Fibroblast of lung (primary cell): ENCODE measurements around the gene OXSR1.

Source experiments
- EZH2 ChIP-seq: IDR thresholded peaks from 2 replicates; pipeline ENCODE4 v1.5.1; 2012; ENCODE audit warnings: low read length, control low read depth, mild to moderate bottlenecking; ENCODE audit errors: missing control alignments
- TF ChIP-seq, protein P1 (sequence below), 2 donors: IDR thresholded peaks in 1 of 2; conservative IDR thresholded peaks in 1 of 2; 1 replicate in 1 of 2; 2 replicates in 1 of 2; pipeline ENCODE4 v1.5.1; 2011 to 2012; ENCODE audit warnings: low read length in 2 of 2, control low read depth in 1 of 2, inconsistent platforms in 1 of 2, low read depth in 1 of 2, mild to moderate bottlenecking in 1 of 2

DNA sequence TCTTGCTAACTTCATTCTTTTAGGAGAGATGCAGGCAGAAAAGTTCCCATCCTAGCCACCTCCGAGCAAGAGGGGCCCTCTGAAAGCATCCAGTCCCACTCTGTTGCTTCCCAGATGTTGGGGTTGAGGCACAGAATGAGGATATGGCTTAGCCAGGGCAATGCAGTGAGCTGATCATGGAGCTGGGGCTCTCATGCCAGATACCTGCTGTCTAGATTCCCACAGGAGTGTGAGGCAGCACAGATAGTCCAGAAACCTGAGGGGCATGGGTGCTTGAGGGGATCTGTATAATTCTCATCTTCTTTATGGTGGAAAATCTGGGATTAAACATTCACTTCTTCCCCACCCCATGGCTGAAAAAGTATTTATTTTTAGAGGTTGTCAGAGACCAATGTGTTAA is 101.5 kb downstream of the OXSR1 start:
- TF ChIP-seq, protein P1, sequence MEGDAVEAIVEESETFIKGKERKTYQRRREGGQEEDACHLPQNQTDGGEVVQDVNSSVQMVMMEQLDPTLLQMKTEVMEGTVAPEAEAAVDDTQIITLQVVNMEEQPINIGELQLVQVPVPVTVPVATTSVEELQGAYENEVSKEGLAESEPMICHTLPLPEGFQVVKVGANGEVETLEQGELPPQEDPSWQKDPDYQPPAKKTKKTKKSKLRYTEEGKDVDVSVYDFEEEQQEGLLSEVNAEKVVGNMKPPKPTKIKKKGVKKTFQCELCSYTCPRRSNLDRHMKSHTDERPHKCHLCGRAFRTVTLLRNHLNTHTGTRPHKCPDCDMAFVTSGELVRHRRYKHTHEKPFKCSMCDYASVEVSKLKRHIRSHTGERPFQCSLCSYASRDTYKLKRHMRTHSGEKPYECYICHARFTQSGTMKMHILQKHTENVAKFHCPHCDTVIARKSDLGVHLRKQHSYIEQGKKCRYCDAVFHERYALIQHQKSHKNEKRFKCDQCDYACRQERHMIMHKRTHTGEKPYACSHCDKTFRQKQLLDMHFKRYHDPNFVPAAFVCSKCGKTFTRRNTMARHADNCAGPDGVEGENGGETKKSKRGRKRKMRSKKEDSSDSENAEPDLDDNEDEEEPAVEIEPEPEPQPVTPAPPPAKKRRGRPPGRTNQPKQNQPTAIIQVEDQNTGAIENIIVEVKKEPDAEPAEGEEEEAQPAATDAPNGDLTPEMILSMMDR (conservative IDR thresholded peaks at IDR 0.05 in 1 of 2, IDR thresholded peaks at IDR 0.05 in 1 of 2; ENCODE audit: low read depth in 1 of 2, low read length in 2 of 2) = no peak
- TF ChIP-seq EZH2 = no peak
